ENCODE measurements around the gene FOXP4.

DNA sequence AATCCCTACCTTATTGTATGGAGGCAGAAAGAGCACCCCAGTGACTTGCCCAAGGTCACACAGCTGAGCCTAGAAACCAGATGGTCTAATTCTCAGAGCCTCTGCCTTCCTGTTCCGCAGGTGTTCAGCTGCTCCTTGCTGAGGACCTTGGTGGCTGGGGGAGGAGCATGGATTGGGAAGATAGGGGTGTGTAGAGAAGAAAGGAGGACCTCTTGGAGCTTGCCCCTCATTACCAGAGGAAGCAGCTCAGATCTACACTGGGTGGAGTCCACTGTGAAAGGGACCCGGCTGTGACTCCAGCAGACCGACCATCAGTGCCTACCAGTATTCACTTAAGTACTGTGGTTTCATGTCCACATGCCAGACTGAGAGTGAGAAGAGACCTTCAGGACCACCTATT, 15.2 kb downstream of the FOXP4 start:
- TF ChIP-seq POLR2A (IDR thresholded peaks at IDR 0.05; ENCODE audit: low read length): no peak
- TF ChIP-seq GATA1 (IDR thresholded peaks at IDR 0.05; ENCODE audit: low read depth, low read length): no peak
